HPDE6-E6E7 (cell line): ENCODE data around the gene HTR1D.

ENCODE experiments used
- DNase-seq: peaks from one replicate; pipeline ENCODE4 v3.0.0; 2011; ENCODE audit warnings: missing footprints; ENCODE audit errors: extremely low spot score

Gene HTR1D

GRCh38 chr1:23184212-23184934 lies 32.9 kb downstream of the HTR1D start:
- no peak for DNase-seq

DNA sequence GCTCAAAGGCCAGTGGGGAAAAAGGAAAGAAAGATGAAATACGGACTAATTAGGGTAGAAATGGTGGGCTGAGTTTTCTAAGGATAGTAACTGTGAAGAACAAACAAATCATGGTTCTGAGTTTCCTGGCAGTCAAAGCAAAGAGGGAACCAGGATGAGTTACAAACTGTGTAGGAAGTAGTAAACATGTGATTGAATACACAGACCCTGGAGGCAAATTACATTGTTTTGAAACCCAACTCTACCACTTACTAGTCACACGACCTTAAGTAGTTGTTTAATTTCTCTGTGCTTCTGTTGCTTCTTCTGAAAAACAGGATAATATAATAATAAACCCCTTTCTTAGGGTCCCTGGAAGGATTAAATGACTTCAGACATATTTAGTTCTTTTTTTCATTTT lies 37.4 kb downstream of the HTR1D start:
- DNase-seq = no peak

- DNase-seq = peak; percentile 33
Measured at GRCh38 chr1:23178950-23179349, 38.4 kb downstream of the HTR1D start.

- no peak for DNase-seq
Measured at GRCh38 chr1:23178414-23178813, 38.9 kb downstream of the HTR1D start.

GRCh38 chr1:23177438-23178380 lies 39.6 kb downstream of the HTR1D start:
- DNase-seq = peak; percentile 67

- no peak for DNase-seq
Measured at GRCh38 chr1:23177031-23177430, 40.3 kb downstream of the HTR1D start.

- DNase-seq = no peak
Measured at GRCh38 chr1:23174426-23175110, 42.7 kb downstream of the HTR1D start.

DNA sequence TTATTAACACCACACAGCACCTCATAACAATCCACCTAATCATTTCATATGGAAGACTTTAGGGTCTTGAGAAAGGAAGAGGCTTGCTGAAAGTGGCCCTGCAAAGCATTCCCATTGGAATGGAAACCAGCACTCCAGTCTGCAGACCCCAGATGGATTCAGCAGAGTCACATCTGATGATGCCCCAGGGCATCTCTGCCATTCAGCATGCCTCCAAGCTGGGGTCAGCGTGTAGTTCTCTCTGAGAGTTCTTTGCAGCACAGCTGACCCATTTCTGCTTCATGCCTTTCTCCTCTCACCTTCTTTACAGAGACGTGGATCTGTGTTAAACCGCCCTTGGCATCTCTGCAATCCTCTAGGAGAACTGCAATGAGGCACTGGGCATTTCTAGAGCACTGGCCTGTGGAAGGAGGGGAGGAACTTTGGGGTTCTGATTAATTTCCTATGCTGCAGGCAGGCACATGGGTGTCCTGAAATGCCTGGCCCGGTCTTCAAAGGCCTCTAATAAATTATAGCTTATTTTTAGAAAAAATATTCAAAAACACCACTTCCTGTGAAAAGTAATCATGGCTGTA lies 46.0 kb downstream of the HTR1D start:
- DNase-seq = no peak

DNA sequence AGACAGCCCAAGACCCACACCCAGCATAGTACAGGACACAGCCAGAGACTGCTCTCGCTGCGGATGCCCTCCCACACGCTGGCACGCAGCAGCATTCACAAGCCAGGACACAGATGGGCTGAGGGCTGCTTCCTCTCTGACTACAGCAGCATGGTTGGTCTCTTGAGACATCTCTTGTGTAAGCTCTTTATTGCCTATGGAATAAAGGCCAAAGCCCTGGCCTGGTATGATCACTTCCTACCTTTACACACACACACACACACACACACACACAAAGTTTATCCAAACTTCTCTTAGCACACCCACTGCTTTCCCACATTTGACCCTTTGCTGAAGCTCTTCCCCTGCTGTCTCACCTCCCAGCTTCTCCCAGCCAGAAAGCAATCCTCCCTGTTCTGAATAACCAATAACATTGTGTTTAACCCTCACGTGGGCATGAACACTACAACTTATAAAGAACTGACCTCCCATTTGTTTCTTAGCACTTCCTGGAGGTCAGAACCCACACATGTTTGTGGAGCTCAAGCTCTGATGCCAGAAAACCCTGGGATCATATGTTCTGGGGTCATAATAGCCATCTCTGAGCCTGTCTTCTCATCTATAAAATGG lies 47.5 kb downstream of the HTR1D start:
- DNase-seq = peak; percentile 57

DNA sequence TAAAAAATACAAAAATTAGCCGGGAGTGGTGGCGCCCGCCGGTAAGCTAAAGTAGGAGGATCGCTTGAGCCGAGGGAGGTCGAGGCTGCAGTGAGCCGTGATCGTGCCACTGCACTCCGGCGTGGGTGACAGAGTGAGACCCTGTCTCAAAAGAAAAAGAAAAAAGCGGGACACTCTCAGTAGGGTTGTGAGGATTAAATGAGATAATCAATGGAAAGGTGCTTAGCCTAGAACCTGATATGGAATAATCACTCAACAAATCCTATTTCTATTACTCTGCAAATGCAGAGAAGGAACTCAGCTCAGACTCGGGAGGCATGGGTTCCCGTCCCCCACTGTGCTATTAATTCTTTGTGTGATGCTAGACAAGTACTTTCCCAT lies 48.1 kb downstream of the HTR1D start:
- no peak for DNase-seq

DNA sequence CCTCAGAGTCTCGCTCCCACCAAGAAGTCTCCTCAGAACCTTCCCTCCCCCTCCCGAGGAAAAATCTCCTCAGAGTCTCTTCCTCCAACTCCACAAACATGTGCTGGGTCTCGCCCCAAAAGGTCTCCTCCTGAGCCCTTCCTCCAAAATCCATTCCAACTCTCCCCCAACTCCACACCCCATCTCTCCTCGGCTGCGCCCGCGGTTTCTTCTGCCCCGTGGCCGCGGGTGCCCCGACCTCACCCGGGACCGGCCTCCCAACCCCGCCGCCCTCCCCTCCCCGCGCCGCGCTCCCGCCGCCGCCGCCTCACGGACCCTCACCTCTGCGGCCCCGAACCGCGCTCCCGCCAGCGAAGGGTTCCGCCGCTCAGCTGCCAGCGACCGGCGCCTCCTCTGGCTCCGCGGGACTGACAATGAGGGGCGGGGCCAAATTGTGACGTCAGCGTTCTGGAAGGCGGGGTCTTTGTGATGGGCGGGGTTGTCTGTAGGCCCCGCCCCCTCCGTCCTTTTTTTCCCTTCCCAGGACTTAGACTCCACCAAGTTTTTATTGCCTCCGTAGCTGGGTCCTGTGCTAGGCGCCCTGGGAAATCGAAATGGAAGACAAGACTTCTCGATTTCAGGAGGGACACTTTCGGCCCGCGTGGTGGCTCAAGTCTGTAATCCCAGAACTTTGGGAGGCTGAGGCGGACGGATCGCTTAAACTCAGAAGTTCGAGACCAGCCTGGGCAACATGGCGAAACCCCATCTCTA lies 48.7 kb downstream of the HTR1D start, which contains the start of gene LUZP1:
Gene LUZP1, minus strand, starts transcription at position 412 of the 750 bp plus-strand sequence.
- DNase-seq = peak; percentile 60

DNA sequence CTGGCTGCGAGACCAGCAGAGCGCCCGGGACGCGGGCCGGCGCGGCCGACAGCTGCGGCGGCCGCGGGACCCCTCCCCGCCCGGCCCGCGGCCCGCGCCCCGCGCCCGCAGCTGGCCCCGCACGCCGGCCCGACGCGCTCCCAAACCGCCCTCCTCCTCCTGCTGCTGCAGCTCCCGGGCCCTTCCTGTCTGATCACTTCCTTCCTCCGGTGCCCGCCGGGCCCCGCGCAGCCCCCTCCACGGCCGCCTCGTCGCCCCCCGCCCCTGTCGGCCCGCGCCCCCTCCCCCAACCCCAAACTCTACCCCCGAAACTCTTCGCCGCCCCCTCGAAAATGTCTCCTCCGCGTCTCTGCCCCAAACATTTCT lies 49.2 kb downstream of the HTR1D start:
- DNase-seq = no peak

GRCh38 chr1:23167353-23168078 lies 49.8 kb downstream of the HTR1D start:
- DNase-seq = peak; percentile 65

DNA sequence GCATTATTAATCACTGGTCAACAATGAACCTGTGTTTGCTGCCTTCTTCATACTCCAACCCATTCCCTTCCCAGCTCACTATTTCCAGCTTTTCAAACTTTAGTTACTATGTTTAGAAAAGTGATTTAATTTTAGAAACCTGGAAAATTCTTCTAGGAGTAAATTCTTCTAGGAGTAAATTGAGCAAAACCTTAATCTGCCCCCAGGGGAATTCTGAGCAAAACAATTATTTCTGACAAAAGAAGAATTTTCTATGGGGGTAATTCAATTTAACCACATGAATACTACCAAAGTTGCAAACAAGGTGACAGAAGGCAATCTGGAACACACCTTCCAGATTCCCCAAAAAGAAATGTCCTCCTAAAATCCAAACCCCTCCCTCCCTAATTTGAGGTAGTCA lies 50.4 kb downstream of the HTR1D start:
- no peak for DNase-seq

GRCh38 chr1:23163395-23163794 lies 53.9 kb downstream of the HTR1D start:
- DNase-seq = no peak

- no peak for DNase-seq
Measured at GRCh38 chr1:23159963-23160877, 57.1 kb downstream of the HTR1D start.

DNA sequence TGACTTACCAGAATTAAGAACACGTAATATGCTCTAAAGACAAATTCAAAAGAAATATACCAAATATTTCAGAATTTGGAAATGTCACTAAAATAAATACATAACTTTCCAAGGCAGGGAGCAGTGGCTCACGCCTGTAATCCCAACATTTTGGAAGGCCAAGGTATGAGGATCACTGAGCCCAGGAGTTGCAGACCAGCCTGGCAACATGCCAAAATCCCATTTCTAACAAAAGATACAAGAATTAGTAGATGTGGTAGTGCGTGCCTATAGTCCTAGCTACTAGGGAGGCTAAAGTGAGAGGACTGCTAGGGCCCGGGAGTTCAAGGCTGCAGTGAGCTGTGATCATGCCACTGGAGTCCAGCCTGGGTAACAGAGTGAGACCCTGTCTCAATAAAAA lies 60.4 kb downstream of the HTR1D start:
- DNase-seq = no peak

- DNase-seq = no peak
Measured at GRCh38 chr1:23152966-23153684, 64.2 kb downstream of the HTR1D start.
